ENCODE results near the gene CTBP1. TPM values are rescaled to one million over a fixed set of nuclear protein-coding genes. Genes with fewer than 3 reads are reported as not detected.

CTBP1 gene
- total and polyA plus RNA-seq, 9 of the 15 experiments (the other 6 are each of a cell fraction or from before 2014, with no cell fraction given) = 14.5 to 162 (median 68.2) TPM

DNA sequence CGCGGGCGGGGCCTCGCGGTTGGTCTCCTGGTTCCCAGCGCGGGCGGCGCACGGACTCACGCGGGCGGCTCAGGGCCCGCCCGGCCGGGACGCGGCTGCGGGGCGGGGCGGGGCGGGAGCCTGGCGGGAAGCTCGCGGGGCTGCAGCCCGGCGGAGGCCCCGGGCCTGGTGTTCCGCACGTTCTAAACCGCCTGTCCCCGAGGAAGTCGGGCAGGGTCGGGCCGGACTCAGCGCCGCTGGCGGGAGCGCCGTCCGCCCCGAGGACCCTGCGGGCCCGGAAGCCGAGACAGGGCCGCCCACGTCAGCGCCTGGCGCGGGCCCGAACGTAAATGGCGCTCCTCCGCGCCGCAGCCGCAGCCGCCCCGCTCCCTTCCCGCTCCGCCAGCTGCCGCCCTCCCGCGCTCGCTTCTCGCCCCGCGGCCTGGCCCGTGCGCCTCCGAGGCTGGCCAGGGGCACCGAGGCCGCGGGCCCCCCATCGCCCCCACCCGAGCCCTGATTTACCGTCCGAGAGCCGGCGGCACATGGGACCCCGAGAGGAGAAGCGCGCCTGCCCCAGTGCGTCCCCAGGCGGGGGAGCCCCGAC lies 309 bp upstream of the CTBP1 start (continued):
- TF ChIP-seq, protein P1, sequence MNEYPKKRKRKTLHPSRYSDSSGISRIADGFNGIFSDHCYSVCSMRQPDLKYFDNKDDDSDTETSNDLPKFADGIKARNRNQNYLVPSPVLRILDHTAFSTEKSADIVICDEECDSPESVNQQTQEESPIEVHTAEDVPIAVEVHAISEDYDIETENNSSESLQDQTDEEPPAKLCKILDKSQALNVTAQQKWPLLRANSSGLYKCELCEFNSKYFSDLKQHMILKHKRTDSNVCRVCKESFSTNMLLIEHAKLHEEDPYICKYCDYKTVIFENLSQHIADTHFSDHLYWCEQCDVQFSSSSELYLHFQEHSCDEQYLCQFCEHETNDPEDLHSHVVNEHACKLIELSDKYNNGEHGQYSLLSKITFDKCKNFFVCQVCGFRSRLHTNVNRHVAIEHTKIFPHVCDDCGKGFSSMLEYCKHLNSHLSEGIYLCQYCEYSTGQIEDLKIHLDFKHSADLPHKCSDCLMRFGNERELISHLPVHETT (CRISPR knock-in tag; conservative IDR thresholded peaks at IDR 0.05 in 1 of 2, IDR thresholded peaks at IDR 0.05 in 1 of 2) = peak in 1 of 2 experiments; percentile 5; a peak in 1 of 4 replicates
- TF ChIP-seq GTF2E2 (tag; IDR thresholded peaks at IDR 0.05) = 0 out of 2 replicates have a peak, but pooled peaks have one; percentile 66
- TF ChIP-seq KDM5B (IDR thresholded peaks at IDR 0.05; ENCODE audit: insufficient replicate concordance, low read depth, low read length) = peak; percentile 74
- TF ChIP-seq EGR1 (conservative IDR thresholded peaks at IDR 0.05) = peak; percentile 37
- peak; percentile 54; the same call in 1 of the 2 replicates for TF ChIP-seq ATF7 (IDR thresholded peaks at IDR 0.05)
- peak; percentile 98 for TF ChIP-seq HNRNPLL (IDR thresholded peaks at IDR 0.05; ENCODE audit: low read depth, low read length, poor library complexity, severe bottlenecking)
- no peak for TF ChIP-seq ATF1 (CRISPR knock-in tag; IDR thresholded peaks at IDR 0.05)
- peak; percentile 54 for TF ChIP-seq ATF1 (tag; IDR thresholded peaks at IDR 0.05)
- no peak for TF ChIP-seq ESRRA (IDR thresholded peaks at IDR 0.05; ENCODE audit: borderline replicate concordance, low read depth)
- peak; percentile 92 for TF ChIP-seq L3MBTL2 (IDR thresholded peaks at IDR 0.05)
- 0 out of 4 replicates have a peak, but pooled peaks of 1 of the 2 experiments have one; percentile 2 for TF ChIP-seq RCOR1 (IDR thresholded peaks at IDR 0.05; ENCODE audit: borderline replicate concordance in 1 of 2, low read depth in 2 of 2, low read length in 2 of 2)
- TF ChIP-seq, protein P2, sequence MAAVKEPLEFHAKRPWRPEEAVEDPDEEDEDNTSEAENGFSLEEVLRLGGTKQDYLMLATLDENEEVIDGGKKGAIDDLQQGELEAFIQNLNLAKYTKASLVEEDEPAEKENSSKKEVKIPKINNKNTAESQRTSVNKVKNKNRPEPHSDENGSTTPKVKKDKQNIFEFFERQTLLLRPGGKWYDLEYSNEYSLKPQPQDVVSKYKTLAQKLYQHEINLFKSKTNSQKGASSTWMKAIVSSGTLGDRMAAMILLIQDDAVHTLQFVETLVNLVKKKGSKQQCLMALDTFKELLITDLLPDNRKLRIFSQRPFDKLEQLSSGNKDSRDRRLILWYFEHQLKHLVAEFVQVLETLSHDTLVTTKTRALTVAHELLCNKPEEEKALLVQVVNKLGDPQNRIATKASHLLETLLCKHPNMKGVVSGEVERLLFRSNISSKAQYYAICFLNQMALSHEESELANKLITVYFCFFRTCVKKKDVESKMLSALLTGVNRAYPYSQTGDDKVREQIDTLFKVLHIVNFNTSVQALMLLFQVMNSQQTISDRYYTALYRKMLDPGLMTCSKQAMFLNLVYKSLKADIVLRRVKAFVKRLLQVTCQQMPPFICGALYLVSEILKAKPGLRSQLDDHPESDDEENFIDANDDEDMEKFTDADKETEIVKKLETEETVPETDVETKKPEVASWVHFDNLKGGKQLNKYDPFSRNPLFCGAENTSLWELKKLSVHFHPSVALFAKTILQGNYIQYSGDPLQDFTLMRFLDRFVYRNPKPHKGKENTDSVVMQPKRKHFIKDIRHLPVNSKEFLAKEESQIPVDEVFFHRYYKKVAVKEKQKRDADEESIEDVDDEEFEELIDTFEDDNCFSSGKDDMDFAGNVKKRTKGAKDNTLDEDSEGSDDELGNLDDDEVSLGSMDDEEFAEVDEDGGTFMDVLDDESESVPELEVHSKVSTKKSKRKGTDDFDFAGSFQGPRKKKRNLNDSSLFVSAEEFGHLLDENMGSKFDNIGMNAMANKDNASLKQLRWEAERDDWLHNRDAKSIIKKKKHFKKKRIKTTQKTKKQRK (IDR thresholded peaks at IDR 0.05; ENCODE audit: borderline replicate concordance, low read depth, low read length) = no peak
- TF ChIP-seq, protein P3, sequence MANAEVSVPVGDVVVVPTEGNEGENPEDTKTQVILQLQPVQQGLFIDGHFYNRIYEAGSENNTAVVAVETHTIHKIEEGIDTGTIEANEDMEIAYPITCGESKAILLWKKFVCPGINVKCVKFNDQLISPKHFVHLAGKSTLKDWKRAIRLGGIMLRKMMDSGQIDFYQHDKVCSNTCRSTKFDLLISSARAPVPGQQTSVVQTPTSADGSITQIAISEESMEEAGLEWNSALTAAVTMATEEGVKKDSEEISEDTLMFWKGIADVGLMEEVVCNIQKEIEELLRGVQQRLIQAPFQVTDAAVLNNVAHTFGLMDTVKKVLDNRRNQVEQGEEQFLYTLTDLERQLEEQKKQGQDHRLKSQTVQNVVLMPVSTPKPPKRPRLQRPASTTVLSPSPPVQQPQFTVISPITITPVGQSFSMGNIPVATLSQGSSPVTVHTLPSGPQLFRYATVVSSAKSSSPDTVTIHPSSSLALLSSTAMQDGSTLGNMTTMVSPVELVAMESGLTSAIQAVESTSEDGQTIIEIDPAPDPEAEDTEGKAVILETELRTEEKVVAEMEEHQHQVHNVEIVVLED (CRISPR knock-in tag; IDR thresholded peaks at IDR 0.05) = peak; percentile 53; the same call in 1 of the 2 replicates
- TF ChIP-seq, protein P4, sequence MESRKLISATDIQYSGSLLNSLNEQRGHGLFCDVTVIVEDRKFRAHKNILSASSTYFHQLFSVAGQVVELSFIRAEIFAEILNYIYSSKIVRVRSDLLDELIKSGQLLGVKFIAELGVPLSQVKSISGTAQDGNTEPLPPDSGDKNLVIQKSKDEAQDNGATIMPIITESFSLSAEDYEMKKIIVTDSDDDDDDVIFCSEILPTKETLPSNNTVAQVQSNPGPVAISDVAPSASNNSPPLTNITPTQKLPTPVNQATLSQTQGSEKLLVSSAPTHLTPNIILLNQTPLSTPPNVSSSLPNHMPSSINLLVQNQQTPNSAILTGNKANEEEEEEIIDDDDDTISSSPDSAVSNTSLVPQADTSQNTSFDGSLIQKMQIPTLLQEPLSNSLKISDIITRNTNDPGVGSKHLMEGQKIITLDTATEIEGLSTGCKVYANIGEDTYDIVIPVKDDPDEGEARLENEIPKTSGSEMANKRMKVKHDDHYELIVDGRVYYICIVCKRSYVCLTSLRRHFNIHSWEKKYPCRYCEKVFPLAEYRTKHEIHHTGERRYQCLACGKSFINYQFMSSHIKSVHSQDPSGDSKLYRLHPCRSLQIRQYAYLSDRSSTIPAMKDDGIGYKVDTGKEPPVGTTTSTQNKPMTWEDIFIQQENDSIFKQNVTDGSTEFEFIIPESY (CRISPR knock-in tag; IDR thresholded peaks at IDR 0.05) = no peak; the same call in 1 of the 2 replicates
- TF ChIP-seq GTF2A2 (tag; IDR thresholded peaks at IDR 0.05) = peak; percentile 33; the same call in 1 of the 2 replicates
- TF ChIP-seq, protein P5, sequence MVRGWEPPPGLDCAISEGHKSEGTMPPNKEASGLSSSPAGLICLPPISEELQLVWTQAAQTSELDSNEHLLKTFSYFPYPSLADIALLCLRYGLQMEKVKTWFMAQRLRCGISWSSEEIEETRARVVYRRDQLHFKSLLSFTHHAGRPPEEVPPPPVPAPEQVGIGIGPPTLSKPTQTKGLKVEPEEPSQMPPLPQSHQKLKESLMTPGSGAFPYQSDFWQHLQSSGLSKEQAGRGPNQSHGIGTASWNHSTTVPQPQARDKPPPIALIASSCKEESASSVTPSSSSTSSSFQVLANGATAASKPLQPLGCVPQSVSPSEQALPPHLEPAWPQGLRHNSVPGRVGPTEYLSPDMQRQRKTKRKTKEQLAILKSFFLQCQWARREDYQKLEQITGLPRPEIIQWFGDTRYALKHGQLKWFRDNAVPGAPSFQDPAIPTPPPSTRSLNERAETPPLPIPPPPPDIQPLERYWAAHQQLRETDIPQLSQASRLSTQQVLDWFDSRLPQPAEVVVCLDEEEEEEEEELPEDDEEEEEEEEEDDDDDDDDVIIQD (CRISPR knock-in tag; IDR thresholded peaks at IDR 0.05) = no peak
- peak; percentile 49; the same call in 1 of the 2 replicates for TF ChIP-seq SIN3B (IDR thresholded peaks at IDR 0.05; ENCODE audit: low read depth)

Data from K562 (cell line).